CD4-positive, CD25-positive, alpha-beta regulatory T cell (primary cell): ENCODE measurements around the gene CD79A. TPM values are rescaled to one million over a fixed set of nuclear protein-coding genes. Genes with fewer than 3 reads are reported as not detected.

ENCODE experiments used
- ATAC-seq, 2 donors: fragments of 150-1000 bp; cut with Tn5 transposase; one replicate each; pipeline ENCODE4 v1.10.0; 2021; ENCODE audit warnings: low read depth in 2 of 2, moderate number of reproducible peaks in 2 of 2, moderate library complexity in 1 of 2
- DNase-seq, 3 donors: peaks; one replicate each; pipeline versions ENCODE4 v3.0.0 to v3.0.0-alpha.2; 2012 to 2022; ENCODE audit warnings: mixed read lengths in 1 of 3
- H3K27ac ChIP-seq: one replicate; pipeline ENCODE4 v1.7.0; 2013; ENCODE audit warnings: mild to moderate bottlenecking, low read length; ENCODE audit not compliant: insufficient read depth, poor library complexity, severe bottlenecking
- H3K27me3 ChIP-seq: one replicate; pipeline ENCODE4 v1.7.0; 2013; ENCODE audit warnings: low read length; ENCODE audit not compliant: control insufficient read depth, insufficient read depth
- H3K36me3 ChIP-seq: one replicate; pipeline ENCODE4 v1.7.0; 2013; ENCODE audit warnings: mild to moderate bottlenecking, low read length, moderate library complexity; ENCODE audit not compliant: control insufficient read depth, insufficient read depth
- H3K4me1 ChIP-seq: 2 replicates; pipeline ENCODE4 v1.7.0; 2013; ENCODE audit warnings: mild to moderate bottlenecking, low read length; ENCODE audit not compliant: insufficient read depth, control insufficient read depth, poor library complexity, severe bottlenecking
- H3K4me3 ChIP-seq: one replicate; pipeline ENCODE4 v1.7.0; 2013; ENCODE audit warnings: low read depth, mild to moderate bottlenecking, low read length, moderate library complexity
- H3K9me3 ChIP-seq, 2 experiments: 1 replicate in 1 of 2; 2 replicates in 1 of 2; pipeline ENCODE4 v1.7.0; 2013; ENCODE audit warnings: low read length in 2 of 2, mild to moderate bottlenecking in 1 of 2, moderate library complexity in 1 of 2; ENCODE audit not compliant: control insufficient read depth in 2 of 2
- H3K27ac Mint-ChIP-seq, 3 donors: one replicate each; pipeline ENCODE4 v1.8.0; 2020 to 2022; ENCODE audit warnings: mild to moderate bottlenecking in 3 of 3, mixed read lengths in 3 of 3, moderate library complexity in 2 of 3
- H3K27me3 Mint-ChIP-seq: one replicate; pipeline ENCODE4 v1.8.0; 2022; ENCODE audit warnings: mild to moderate bottlenecking, mixed read lengths
- H3K36me3 Mint-ChIP-seq: one replicate; pipeline ENCODE4 v1.8.0; 2020; ENCODE audit warnings: mixed read lengths
- H3K4me1 Mint-ChIP-seq, 4 donors: one replicate each; pipeline ENCODE4 v1.8.0; 2020 to 2022; ENCODE audit warnings: mixed read lengths in 4 of 4, mild to moderate bottlenecking in 1 of 4
- H3K4me3 Mint-ChIP-seq, 4 donors: one replicate each; pipeline ENCODE4 v1.8.0; 2020 to 2022; ENCODE audit warnings: mild to moderate bottlenecking in 4 of 4, mixed read lengths in 4 of 4, moderate library complexity in 3 of 4
- H3K9me3 Mint-ChIP-seq, 7 donors: one replicate each; pipeline ENCODE4 v1.8.0; 2020 to 2022; ENCODE audit warnings: mixed read lengths in 7 of 7, mild to moderate bottlenecking in 3 of 7, moderate library complexity in 2 of 7
- polyA plus RNA-seq, 4 donors: library from polyadenylated mRNA; unstranded; fragments of 300-500 nt; fragmentation: Illumina TruSeq; gene quantifications; one replicate each; pipeline ENCODE4 v1.2.3, GENCODE V29; 2021
- total RNA-seq: library from RNA; stranded (reverse); gene quantifications from one replicate; pipeline ENCODE4 v1.2.3, GENCODE V29; 2022

The CD79A gene
- total and polyA plus RNA-seq, 5 donors from 2014 or later = 4.9 to 17.9 (median 15.9) TPM

GRCh38 chr19:41889896-41890295 lies 12.8 kb downstream of the CD79A start:
- H3K9me3 Mint-ChIP-seq = no peaks in the 10 kb centered on the region
- H3K4me3 Mint-ChIP-seq = peak overlapping the region; percentile 53 to 100 (median 94)
- Histone ChIP-seq H3K36me3 (peaks cover 51% of the 10 kb centered on the region), H3K27me3 (no peaks in the 10 kb centered on the region), H3K9me3 (no peaks in the 10 kb centered on the region), H3K4me3 (no peak overlapping the region), H3K27ac (peak overlapping the region; percentile 90), H3K4me1 (peaks cover 93% of the 10 kb centered on the region)
- H3K27ac Mint-ChIP-seq = peak overlapping the region; percentile 67 to 82 (median 80)
- DNase-seq = no peak
- no peak for ATAC-seq
- peaks cover 46% of the 10 kb centered on the region for H3K36me3 Mint-ChIP-seq
- H3K27me3 Mint-ChIP-seq = no peaks in the 10 kb centered on the region
- peaks cover 5 to 68% (median 32%) of the 10 kb centered on the region in 4 donors for H3K4me1 Mint-ChIP-seq

DNA sequence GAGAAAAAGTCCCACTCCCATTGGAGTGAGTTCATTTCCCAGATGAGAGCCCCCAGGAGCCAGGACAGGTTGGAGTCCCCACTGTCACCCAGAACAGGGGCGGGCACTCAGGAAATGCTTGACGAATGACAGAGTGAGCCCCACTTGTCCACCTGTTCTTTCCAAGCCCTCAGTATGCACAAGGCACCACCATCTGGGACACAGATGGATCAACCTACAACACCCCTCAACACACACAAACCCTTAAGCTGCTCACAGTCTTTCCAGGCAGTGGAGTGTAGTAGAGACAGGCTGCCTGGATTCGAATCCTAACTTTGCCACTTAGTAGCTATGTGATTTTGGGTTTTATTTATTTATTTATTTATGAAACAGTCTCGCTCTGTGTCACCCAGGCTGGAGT lies 13.9 kb downstream of the CD79A start:
- peak overlapping the region; percentile 67 for H3K27ac ChIP-seq
- H3K36me3 ChIP-seq = peaks cover 61% of the 10 kb centered on the region
- peak overlapping the region in 1 of 3 donors; percentile 86 for H3K27ac Mint-ChIP-seq
- peaks cover 93% of the 10 kb centered on the region for H3K4me1 ChIP-seq
- peak overlapping the region in 2 of 4 donors; percentile 32 to 100 for H3K4me3 Mint-ChIP-seq
- DNase-seq (no peak), ATAC-seq (no peak)
- peaks cover 44% of the 10 kb centered on the region for H3K36me3 Mint-ChIP-seq
- no peaks in the 10 kb centered on the region for H3K9me3 ChIP-seq
- H3K4me3 ChIP-seq = no peak overlapping the region
- peaks cover 5 to 69% (median 35%) of the 10 kb centered on the region in 4 donors for H3K4me1 Mint-ChIP-seq
- H3K27me3 Mint-ChIP-seq = no peaks in the 10 kb centered on the region
- no peaks in the 10 kb centered on the region for H3K27me3 ChIP-seq
- no peaks in the 10 kb centered on the region for H3K9me3 Mint-ChIP-seq

DNA sequence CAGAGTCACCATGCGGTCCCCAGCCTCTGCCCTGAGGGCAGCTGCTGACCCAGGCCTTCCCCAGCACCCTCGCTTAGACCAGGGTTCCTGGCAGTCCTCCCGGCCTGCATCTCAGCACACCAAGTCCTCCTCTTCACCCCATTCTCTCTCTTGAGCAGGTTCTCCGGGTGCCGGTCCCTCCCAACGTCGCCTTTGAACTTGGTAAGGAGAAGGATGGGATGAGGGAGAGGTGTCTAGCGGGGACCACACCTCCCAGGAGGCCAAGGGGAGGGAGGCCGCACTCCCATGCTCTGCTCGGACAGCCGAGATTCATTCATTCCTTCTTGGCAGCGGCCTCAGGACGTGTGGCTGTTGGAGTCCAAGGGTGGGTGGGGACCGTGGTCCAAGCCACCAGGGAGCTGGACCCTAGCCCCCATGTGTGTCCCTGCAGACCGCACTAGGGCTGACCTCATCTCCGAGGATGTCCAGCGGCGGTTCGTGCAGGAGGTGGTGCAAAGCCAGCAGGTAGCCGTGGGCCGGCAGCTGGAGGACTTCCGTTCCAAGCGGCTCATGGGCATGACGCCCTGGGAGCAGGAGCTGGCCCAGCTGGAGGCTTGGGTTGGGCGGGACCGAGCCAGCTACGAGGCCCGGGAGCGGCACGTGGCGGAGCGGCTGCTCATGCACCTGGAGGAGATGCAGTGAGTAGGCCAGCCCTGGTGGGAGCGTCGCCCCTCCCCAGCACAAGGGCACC lies 15.3 kb downstream of the CD79A start:
- Histone ChIP-seq H3K4me1 (peaks cover 88% of the 10 kb centered on the region), H3K36me3 (peaks cover 67% of the 10 kb centered on the region), H3K27ac (peak overlapping the region; percentile 67), H3K4me3 (no peak overlapping the region), H3K9me3 (no peaks in the 10 kb centered on the region), H3K27me3 (no peaks in the 10 kb centered on the region)
- peak overlapping the region in 1 of 3 donors; percentile 94 for H3K27ac Mint-ChIP-seq
- H3K9me3 Mint-ChIP-seq = no peaks in the 10 kb centered on the region
- peak overlapping the region in 2 of 4 donors; percentile 70 to 100 for H3K4me3 Mint-ChIP-seq
- H3K27me3 Mint-ChIP-seq = no peaks in the 10 kb centered on the region
- no peak for DNase-seq
- H3K4me1 Mint-ChIP-seq = peaks cover 5 to 65% (median 28%) of the 10 kb centered on the region in 4 donors
- H3K36me3 Mint-ChIP-seq = peaks cover 31% of the 10 kb centered on the region
- ATAC-seq = no peak

DNA sequence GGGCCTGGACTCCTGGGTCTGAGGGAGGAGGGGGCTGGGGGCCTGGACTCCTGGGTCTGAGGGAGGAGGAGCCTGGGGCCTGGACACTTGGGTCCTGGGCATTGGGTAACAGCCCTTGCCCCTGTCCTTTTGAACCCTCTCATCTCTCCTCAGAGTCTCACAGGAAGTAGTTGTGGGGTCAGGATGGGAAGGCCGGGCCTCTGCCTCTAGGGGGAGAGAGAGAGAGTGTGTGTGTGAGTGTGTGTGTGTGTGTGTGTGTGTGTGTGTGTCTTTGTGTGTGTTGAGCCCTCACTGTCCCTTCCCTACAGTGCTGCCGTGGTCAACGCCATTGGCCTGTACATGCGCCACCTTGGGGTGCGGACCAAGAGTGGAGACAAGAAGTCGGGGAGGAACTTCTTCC lies 16.8 kb downstream of the CD79A start:
- Mint-ChIP-seq H3K27me3 (no peaks in the 10 kb centered on the region), H3K27ac (peak overlapping the region; percentile 56 to 88 (median 56)), H3K4me3 (peak overlapping the region in 2 of 4 donors; percentile 13 to 44), H3K4me1 (peaks cover 8 to 67% (median 26%) of the 10 kb centered on the region in 4 donors), H3K36me3 (peaks cover 26% of the 10 kb centered on the region), H3K9me3 (no peaks in the 10 kb centered on the region)
- Histone ChIP-seq H3K9me3 (no peaks in the 10 kb centered on the region), H3K4me3 (no peak overlapping the region), H3K27ac (peak overlapping the region; percentile 67), H3K27me3 (no peaks in the 10 kb centered on the region), H3K4me1 (peaks cover 78% of the 10 kb centered on the region), H3K36me3 (peaks cover 76% of the 10 kb centered on the region)
- ATAC-seq = peak in 1 of 2 donors; percentile 38
- DNase-seq = peak in 1 of 3 donors; percentile 53

GRCh38 chr19:41894350-41894749 lies 17.3 kb downstream of the CD79A start:
- Mint-ChIP-seq H3K4me1 (peaks cover 8 to 67% (median 25%) of the 10 kb centered on the region in 4 donors), H3K27ac (peak overlapping the region; percentile 56 to 88 (median 56)), H3K27me3 (no peaks in the 10 kb centered on the region), H3K36me3 (peaks cover 27% of the 10 kb centered on the region), H3K9me3 (no peaks in the 10 kb centered on the region), H3K4me3 (peak overlapping the region in 2 of 4 donors; percentile 13 to 44)
- peaks cover 74% of the 10 kb centered on the region for H3K4me1 ChIP-seq
- no peaks in the 10 kb centered on the region for H3K27me3 ChIP-seq
- peaks cover 75% of the 10 kb centered on the region for H3K36me3 ChIP-seq
- peak overlapping the region; percentile 67 for H3K27ac ChIP-seq
- no peak overlapping the region for H3K4me3 ChIP-seq
- ATAC-seq (no peak), DNase-seq (no peak)
- no peaks in the 10 kb centered on the region for H3K9me3 ChIP-seq

GRCh38 chr19:41895745-41896580 lies 18.9 kb downstream of the CD79A start:
- peaks cover 31% of the 10 kb centered on the region for H3K36me3 Mint-ChIP-seq
- Histone ChIP-seq H3K4me1 (peaks cover 58% of the 10 kb centered on the region), H3K27ac (peak overlapping the region; percentile 41), H3K36me3 (peaks cover 76% of the 10 kb centered on the region), H3K4me3 (no peak overlapping the region), H3K27me3 (no peaks in the 10 kb centered on the region), H3K9me3 (no peaks in the 10 kb centered on the region)
- no peak for DNase-seq
- H3K4me3 Mint-ChIP-seq = peak overlapping the region in 3 of 4 donors; percentile 10 to 77 (median 66)
- H3K27me3 Mint-ChIP-seq = no peaks in the 10 kb centered on the region
- peak overlapping the region in 2 of 3 donors; percentile 88 to 92 for H3K27ac Mint-ChIP-seq
- peak in 1 of 2 donors; percentile 31 for ATAC-seq
- H3K4me1 Mint-ChIP-seq = peaks cover 8 to 64% (median 22%) of the 10 kb centered on the region in 4 donors
- no peaks in the 10 kb centered on the region for H3K9me3 Mint-ChIP-seq

DNA sequence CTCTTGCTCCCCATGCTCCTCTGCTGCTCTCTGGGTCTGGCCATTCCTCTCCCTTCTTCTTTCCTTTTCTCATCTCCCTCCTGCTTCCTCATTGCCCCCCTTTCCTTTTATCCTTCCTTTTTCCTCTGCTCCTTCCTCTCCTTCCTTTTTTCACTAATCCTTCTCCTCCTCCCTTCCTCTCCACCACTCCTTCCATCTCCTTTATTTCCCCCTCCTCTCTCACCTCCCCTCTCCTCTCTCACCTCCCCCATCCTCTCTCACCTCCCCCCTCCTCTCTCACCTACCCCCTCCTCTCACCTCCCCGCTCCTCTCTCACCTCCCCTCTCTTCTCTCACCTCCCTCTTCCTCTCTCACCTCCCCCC lies 19.5 kb downstream of the CD79A start:
- Histone ChIP-seq H3K27ac (peak overlapping the region; percentile 41), H3K4me1 (peaks cover 52% of the 10 kb centered on the region), H3K9me3 (no peaks in the 10 kb centered on the region), H3K4me3 (no peak overlapping the region), H3K36me3 (peaks cover 78% of the 10 kb centered on the region), H3K27me3 (no peaks in the 10 kb centered on the region)
- ATAC-seq = no peak
- Mint-ChIP-seq H3K27ac (peak overlapping the region in 1 of 3 donors; percentile 97), H3K36me3 (peaks cover 30% of the 10 kb centered on the region), H3K27me3 (no peaks in the 10 kb centered on the region), H3K4me3 (no peak overlapping the region), H3K4me1 (peaks cover 5 to 61% (median 20%) of the 10 kb centered on the region in 4 donors), H3K9me3 (no peaks in the 10 kb centered on the region)
- no peak for DNase-seq
